Thyroid gland (tissue), 4 donors: ENCODE measurements around the gene GPRIN3. TPM values are rescaled to one million over a fixed set of nuclear protein-coding genes. Genes with fewer than 3 reads are reported as not detected.

Experiments used
- DNase-seq, 2 donors: peaks; one replicate each; pipeline ENCODE4 v3.0.0-alpha.2; 2019
- H3K27ac ChIP-seq, 3 donors: fragments of 200-600 bp; sonication (generic); 1 replicate in 2 of 3; 2 replicates in 1 of 3; pipeline ENCODE4 v1.5.1; 2016 to 2019; ENCODE audit warnings: mild to moderate bottlenecking in 1 of 3, moderate library complexity in 1 of 3
- H3K27me3 ChIP-seq: fragments of 200-600 bp; sonication (generic); one replicate; pipeline ENCODE4 v1.5.1; 2019
- H3K36me3 ChIP-seq, 2 donors: fragments of 200-600 bp; sonication (generic); one replicate each; pipeline ENCODE4 v1.5.1; 2016 to 2019
- H3K4me1 ChIP-seq, 2 donors: fragments of 200-600 bp; sonication (generic); one replicate each; pipeline ENCODE4 v1.5.1; 2017 to 2019
- H3K4me3 ChIP-seq, 3 donors: fragments of 200-600 bp; sonication (generic); replicated peaks in 1 of 3; 1 replicate in 2 of 3; 2 replicates in 1 of 3; pipeline ENCODE4 v1.5.1; 2016; ENCODE audit warnings: mild to moderate bottlenecking in 1 of 3
- H3K9me3 ChIP-seq: fragments of 200-600 bp; sonication (generic); one replicate; pipeline ENCODE4 v1.5.1; 2017
- POLR2A ChIP-seq, 2 donors: fragments of 450-650 bp; IDR thresholded peaks; one replicate each; pipeline ENCODE4 v1.6.1; 2017; ENCODE audit warnings: antibody characterized with exemption in 2 of 2, mild to moderate bottlenecking in 2 of 2, moderate library complexity in 1 of 2
- whole genome bisulfite sequencing, 2 donors: methylation state at CpG; one replicate each; pipeline ENCODE4 v1.1.5; 2017; 5-methylcytosine and 5-hydroxymethylcytosine counted together
- intact Hi-C: fragments of 100-400 bp; cut with DNase I; formaldehyde crosslinking; loops from one replicate; pipeline ENCODE4 v1.15.1; 2023
- total RNA-seq, 4 donors: library from RNA; depleted of rRNA; stranded (reverse); fragments of >200 nt; gene quantifications; one replicate each; pipeline ENCODE4 v1.2.3, GENCODE V29; 2016
- TF ChIP-seq, protein P1 (sequence below), 6 experiments: fragments of 200-600 bp in 3 of 6; fragments of 450-650 bp in 3 of 6; sonication (generic) in 3 of 6; IDR thresholded peaks; one replicate each; pipeline ENCODE4 v1.5.1; 2016 to 2019; ENCODE audit warnings: antibody characterized with exemption in 6 of 6, mild to moderate bottlenecking in 2 of 6, inconsistent platforms in 1 of 6, moderate library complexity in 1 of 6

GPRIN3 gene
- total RNA-seq, 4 donors from 2014 or later = 1.2 to 7.5 (median 4.0) TPM

DNA sequence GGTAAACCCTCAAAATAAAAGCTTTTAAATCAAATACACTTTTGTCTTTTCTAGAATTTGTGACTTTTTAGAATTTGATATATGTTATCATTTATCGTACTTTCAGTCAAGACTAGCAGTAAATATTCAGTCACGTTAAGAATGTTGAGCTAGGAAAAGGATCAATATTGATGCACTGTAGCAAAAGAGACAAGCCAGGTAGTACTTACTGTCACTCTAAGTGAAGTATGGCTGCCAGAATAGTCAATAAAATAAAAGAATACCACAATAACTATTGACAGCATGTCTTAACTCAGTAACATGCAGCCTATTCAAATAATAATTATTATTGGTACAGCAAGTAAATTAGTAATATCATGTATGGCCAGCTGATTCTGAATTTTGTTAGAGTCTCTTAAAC is 43.6 kb upstream of the GPRIN3 start:
- no peak for DNase-seq
- Histone ChIP-seq H3K27ac (no peak overlapping the region), H3K36me3 (no peaks in the 10 kb centered on the region), H3K9me3 (no peaks in the 10 kb centered on the region), H3K4me1 (no peaks in the 10 kb centered on the region), H3K27me3 (no peaks in the 10 kb centered on the region), H3K4me3 (no peak overlapping the region)
- TF ChIP-seq POLR2A (IDR thresholded peaks at IDR 0.05) = no peak
- TF ChIP-seq, protein P1, sequence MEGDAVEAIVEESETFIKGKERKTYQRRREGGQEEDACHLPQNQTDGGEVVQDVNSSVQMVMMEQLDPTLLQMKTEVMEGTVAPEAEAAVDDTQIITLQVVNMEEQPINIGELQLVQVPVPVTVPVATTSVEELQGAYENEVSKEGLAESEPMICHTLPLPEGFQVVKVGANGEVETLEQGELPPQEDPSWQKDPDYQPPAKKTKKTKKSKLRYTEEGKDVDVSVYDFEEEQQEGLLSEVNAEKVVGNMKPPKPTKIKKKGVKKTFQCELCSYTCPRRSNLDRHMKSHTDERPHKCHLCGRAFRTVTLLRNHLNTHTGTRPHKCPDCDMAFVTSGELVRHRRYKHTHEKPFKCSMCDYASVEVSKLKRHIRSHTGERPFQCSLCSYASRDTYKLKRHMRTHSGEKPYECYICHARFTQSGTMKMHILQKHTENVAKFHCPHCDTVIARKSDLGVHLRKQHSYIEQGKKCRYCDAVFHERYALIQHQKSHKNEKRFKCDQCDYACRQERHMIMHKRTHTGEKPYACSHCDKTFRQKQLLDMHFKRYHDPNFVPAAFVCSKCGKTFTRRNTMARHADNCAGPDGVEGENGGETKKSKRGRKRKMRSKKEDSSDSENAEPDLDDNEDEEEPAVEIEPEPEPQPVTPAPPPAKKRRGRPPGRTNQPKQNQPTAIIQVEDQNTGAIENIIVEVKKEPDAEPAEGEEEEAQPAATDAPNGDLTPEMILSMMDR (IDR thresholded peaks at IDR 0.05) = no peak
- intact Hi-C loops = no loop called here
- 91 to 95% methylated on average over 2 of the region's 2 CpGs for WGBS, 2 donors

DNA sequence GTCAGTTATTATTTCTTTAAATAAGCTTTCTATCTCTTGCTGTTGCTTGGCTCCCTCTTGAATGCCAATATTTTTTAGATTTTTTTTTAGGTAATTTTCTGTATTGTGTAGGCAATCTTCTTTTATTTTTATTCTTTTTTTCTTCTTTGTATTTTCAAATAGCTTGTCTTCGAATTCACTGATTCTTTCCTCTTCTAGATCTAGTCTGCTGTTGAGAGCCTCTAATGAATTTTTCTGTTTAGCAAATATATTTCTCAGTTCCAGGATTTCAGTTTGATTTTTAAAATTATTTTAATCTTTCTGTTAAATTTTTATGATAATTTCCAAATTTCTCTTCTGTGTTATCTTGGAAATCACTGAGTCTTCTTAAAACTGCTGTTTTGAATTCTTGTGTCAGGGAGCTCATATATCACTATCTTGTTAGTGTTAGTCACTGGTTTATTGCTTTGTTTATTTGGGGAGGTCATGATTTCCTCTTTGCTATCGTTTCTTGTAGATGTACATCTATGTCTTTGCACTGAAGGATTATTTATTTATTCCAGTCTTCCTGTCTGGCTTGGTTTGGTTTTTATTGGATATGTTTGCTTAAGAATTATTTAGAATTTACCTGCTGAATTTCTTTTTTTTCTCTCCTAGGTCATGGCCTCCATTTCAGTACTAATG is 39.9 kb upstream of the GPRIN3 start:
- DNase-seq = no peak
- Histone ChIP-seq H3K4me3 (no peak overlapping the region), H3K9me3 (no peaks in the 10 kb centered on the region), H3K36me3 (no peaks in the 10 kb centered on the region), H3K27me3 (no peaks in the 10 kb centered on the region), H3K4me1 (no peaks in the 10 kb centered on the region), H3K27ac (no peak overlapping the region)
- 77 to 87% methylated on average over 2 of the region's 2 CpGs for WGBS, 2 donors
- intact Hi-C loops = no loop called here
- TF ChIP-seq, protein P1 (IDR thresholded peaks at IDR 0.05) = no peak
- no peak for TF ChIP-seq POLR2A (IDR thresholded peaks at IDR 0.05)

DNA sequence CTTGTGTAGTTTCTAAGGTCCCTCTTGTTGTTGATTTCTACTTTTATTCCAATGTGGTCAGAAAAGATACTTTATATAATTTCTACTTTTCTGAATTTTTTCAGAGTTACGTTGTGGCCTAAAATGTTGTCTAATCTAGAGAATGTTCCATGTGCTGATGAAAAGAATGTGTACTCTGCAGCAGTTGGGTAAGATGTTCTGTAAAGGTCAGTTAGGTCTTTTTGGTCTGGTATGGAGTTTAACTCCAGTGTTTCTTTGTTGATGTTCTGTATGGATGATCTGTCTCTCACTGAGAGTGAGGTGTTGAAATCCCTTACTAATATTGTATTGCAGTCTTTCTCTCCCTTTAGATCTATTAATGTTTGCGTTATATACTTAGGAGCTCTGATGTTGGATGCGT is 37.0 kb upstream of the GPRIN3 start:
- Histone ChIP-seq H3K4me3 (no peak overlapping the region), H3K9me3 (no peaks in the 10 kb centered on the region), H3K27me3 (no peaks in the 10 kb centered on the region), H3K27ac (no peak overlapping the region), H3K36me3 (no peaks in the 10 kb centered on the region), H3K4me1 (no peaks in the 10 kb centered on the region)
- DNase-seq = no peak
- intact Hi-C loops = no loop called here
- WGBS, 2 donors = 97 to 98% methylated on average over 3 of the region's 3 CpGs
- TF ChIP-seq, protein P1 (IDR thresholded peaks at IDR 0.05) = no peak
- no peak for TF ChIP-seq POLR2A (IDR thresholded peaks at IDR 0.05)

DNA sequence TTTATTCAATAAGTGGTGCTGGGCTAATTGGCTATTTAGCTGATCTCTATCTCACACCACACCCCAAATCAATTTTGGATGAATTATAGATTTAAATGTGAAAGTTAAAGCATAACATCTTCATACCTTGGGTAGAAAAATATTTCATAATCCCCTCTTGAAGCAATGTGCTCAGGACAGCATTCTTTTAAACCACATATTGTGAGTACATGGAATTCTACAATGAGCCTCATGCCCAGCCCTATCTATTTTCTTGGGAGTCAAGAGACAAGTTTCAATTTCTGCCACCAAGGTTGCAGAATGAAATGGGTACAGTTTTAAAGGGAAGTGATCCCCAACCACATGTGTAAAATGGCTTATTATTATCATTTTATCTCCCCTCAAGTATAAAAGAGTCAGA is 30.6 kb upstream of the GPRIN3 start:
- Histone ChIP-seq H3K9me3 (no peaks in the 10 kb centered on the region), H3K27ac (no peak overlapping the region), H3K36me3 (no peaks in the 10 kb centered on the region), H3K27me3 (no peaks in the 10 kb centered on the region), H3K4me3 (no peak overlapping the region), H3K4me1 (no peaks in the 10 kb centered on the region)
- intact Hi-C loops = no loop called here
- DNase-seq = no peak
- TF ChIP-seq, protein P1 (IDR thresholded peaks at IDR 0.05) = no peak
- TF ChIP-seq POLR2A (IDR thresholded peaks at IDR 0.05) = no peak

DNA sequence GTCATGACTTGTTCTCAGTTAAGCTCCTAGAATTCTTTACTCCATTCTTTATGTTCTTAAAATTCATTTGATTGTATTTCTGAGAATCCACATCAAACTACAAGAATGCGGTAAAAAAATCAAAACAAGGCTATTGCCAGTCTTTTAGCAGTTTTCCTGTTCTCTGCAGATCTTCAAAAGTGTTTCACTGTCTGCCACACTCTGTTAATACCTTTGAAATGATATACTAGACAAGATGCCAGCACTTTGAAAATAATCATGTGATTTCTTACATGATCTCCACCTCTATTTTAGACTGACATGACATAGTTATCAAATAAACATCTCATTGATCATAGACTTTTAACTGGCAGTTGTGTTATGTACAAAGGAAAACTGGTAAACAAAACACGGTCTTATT is 30.1 kb upstream of the GPRIN3 start:
- no peaks in the 10 kb centered on the region for H3K9me3 ChIP-seq
- no peaks in the 10 kb centered on the region for H3K4me1 ChIP-seq
- no peak for DNase-seq
- WGBS, 2 donors = 92 to 96% methylated on average over 2 of the region's 2 CpGs
- no peaks in the 10 kb centered on the region for H3K36me3 ChIP-seq
- H3K4me3 ChIP-seq = no peak overlapping the region
- no peaks in the 10 kb centered on the region for H3K27me3 ChIP-seq
- intact Hi-C loops = no loop called here
- no peak for TF ChIP-seq POLR2A (IDR thresholded peaks at IDR 0.05)
- TF ChIP-seq, protein P1 (IDR thresholded peaks at IDR 0.05) = no peak
- no peak overlapping the region for H3K27ac ChIP-seq
